CD4-positive, alpha-beta T cell (primary cell): ENCODE data around the gene FARSB. TPM values are rescaled to one million over a fixed set of nuclear protein-coding genes. Genes with fewer than 3 reads are reported as not detected.

Experiments used
- ATAC-seq: fragments of 200-7000 bp; cut with Tn5 transposase; one replicate; pipeline ENCODE4 v1.10.0; 2022; ENCODE audit warnings: mild to moderate bottlenecking; ENCODE audit not compliant: poor library complexity
- CTCF ChIA-PET: fragments of 350-600 bp; sonication (Branson Sonifier 250); formaldehyde crosslinking; loops from one replicate; lab custom pipeline; 2021; ENCODE audit warnings: antibody characterized with exemption, inconsistent platforms; lab: Charles Lee
- POLR2A ChIA-PET: fragments of 350-600 bp; sonication (Branson Sonifier 250); formaldehyde crosslinking; loops from one replicate; lab custom pipeline; 2021; ENCODE audit warnings: antibody characterized with exemption, inconsistent platforms; lab: Charles Lee
- DNase-seq, 14 experiments: peaks; one replicate each; pipeline ENCODE4 v3.0.0-alpha.2; 2013 to 2020; ENCODE audit warnings: mixed read lengths in 2 of 14
- H3K27ac ChIP-seq, 2 donors: one replicate each; pipeline versions ENCODE4 v1.5.1 to v1.7.0; 2013; ENCODE audit warnings: low read length in 2 of 2, low read depth in 1 of 2, mild to moderate bottlenecking in 1 of 2
- H3K27me3 ChIP-seq, 2 experiments: 1 replicate in 1 of 2; 2 replicates in 1 of 2; pipeline versions ENCODE4 v1.6.1 to v1.7.0; 2013; ENCODE audit warnings: low read length in 2 of 2, control low read depth in 1 of 2, mild to moderate bottlenecking in 1 of 2, moderate library complexity in 1 of 2; ENCODE audit not compliant: insufficient read depth in 2 of 2, control insufficient read depth in 1 of 2
- H3K36me3 ChIP-seq: one replicate; pipeline ENCODE4 v1.6.1; 2013; ENCODE audit warnings: low read length, control low read depth; ENCODE audit not compliant: insufficient read depth
- H3K4me1 ChIP-seq: one replicate; pipeline ENCODE4 v1.6.1; 2013; ENCODE audit warnings: low read length, control low read depth; ENCODE audit not compliant: insufficient read depth
- H3K4me3 ChIP-seq: one replicate; pipeline ENCODE4 v1.5.1; 2013; ENCODE audit warnings: mild to moderate bottlenecking, low read length, moderate library complexity
- H3K9me3 ChIP-seq, 2 experiments: 1 replicate in 1 of 2; 2 replicates in 1 of 2; pipeline versions ENCODE4 v1.6.1 to v1.7.0; 2013; ENCODE audit warnings: low read length in 2 of 2, mild to moderate bottlenecking in 2 of 2, control low read depth in 1 of 2, moderate library complexity in 1 of 2; ENCODE audit not compliant: control insufficient read depth in 1 of 2, insufficient read depth in 1 of 2
- H3K27ac Mint-ChIP-seq: one replicate; pipeline ENCODE4 v1.8.0; 2020; ENCODE audit warnings: mixed read lengths
- H3K27me3 Mint-ChIP-seq: one replicate; pipeline ENCODE4 v1.8.0; 2021; ENCODE audit warnings: mixed read lengths
- H3K36me3 Mint-ChIP-seq: one replicate; pipeline ENCODE4 v1.8.0; 2021; ENCODE audit warnings: low read depth, mixed read lengths
- H3K4me1 Mint-ChIP-seq: one replicate; pipeline ENCODE4 v1.8.0; 2021; ENCODE audit warnings: low read depth, mixed read lengths
- H3K4me3 Mint-ChIP-seq: one replicate; pipeline ENCODE4 v1.8.0; 2020; ENCODE audit warnings: mild to moderate bottlenecking, mixed read lengths
- H3K9me3 Mint-ChIP-seq: one replicate; pipeline ENCODE4 v1.8.0; 2020; ENCODE audit warnings: mixed read lengths
- intact Hi-C, 2 experiments: fragments of 100-400 bp; cut with DNase I in 1 of 2; cut with micrococcal nuclease in 1 of 2; formaldehyde crosslinking; loops; one replicate each; pipeline versions ENCODE4 v1.15.1 to v1.9.0; 2023 to 2025; cut with DNase I, micrococcal nuclease
- total RNA-seq, 174 experiments: library from RNA in 2 of 174; stranded (reverse) in 2 of 174; gene quantifications; one replicate each; pipeline ENCODE4 v1.2.3 and lab custom pipeline; 2021 to 2026
- TF ChIP-seq, protein P1 (sequence below): fragments of 200-600 bp; IDR thresholded peaks from one replicate; pipeline ENCODE4 v1.8.0; 2022; ENCODE audit warnings: antibody characterized with exemption, mild to moderate bottlenecking

Gene FARSB
- total RNA-seq, 2 experiments from 2014 or later = 7.8 to 8.7 TPM

DNA sequence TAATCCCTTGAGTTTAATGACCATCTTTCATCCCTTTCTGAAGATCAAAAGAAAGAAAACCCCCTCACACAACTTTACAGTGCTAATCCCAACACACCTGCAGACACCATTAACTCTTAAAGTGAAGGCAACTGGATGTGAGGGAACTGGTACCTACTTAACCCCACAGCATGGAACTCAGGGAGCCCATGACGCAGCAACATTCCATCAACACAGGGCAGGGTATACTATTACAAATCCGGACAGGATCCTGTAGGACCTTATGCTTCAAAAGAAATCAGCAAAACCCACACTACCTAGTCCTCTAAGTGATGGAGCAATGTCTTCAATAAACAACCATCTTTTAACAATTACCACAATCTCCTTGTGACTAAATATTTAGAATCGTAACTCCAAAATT lies 78.6 kb downstream of the FARSB start:
- DNase-seq (no peak), ATAC-seq (no peak)
- H3K36me3 Mint-ChIP-seq = peaks cover 88% of the 10 kb centered on the region
- peaks cover 21% of the 10 kb centered on the region for H3K36me3 ChIP-seq
- no peaks in the 10 kb centered on the region for H3K9me3 ChIP-seq
- H3K27me3 ChIP-seq = no peaks in the 10 kb centered on the region
- no peaks in the 10 kb centered on the region for H3K27me3 Mint-ChIP-seq
- peaks cover 13% of the 10 kb centered on the region for H3K4me1 Mint-ChIP-seq
- H3K27ac Mint-ChIP-seq = no peak overlapping the region
- no peaks in the 10 kb centered on the region for H3K9me3 Mint-ChIP-seq
- no peak overlapping the region for H3K4me3 Mint-ChIP-seq
- intact Hi-C loops = no loop called here
- CTCF ChIA-PET = no interaction called here
- POLR2A ChIA-PET = no interaction called here
- TF ChIP-seq, protein P1, sequence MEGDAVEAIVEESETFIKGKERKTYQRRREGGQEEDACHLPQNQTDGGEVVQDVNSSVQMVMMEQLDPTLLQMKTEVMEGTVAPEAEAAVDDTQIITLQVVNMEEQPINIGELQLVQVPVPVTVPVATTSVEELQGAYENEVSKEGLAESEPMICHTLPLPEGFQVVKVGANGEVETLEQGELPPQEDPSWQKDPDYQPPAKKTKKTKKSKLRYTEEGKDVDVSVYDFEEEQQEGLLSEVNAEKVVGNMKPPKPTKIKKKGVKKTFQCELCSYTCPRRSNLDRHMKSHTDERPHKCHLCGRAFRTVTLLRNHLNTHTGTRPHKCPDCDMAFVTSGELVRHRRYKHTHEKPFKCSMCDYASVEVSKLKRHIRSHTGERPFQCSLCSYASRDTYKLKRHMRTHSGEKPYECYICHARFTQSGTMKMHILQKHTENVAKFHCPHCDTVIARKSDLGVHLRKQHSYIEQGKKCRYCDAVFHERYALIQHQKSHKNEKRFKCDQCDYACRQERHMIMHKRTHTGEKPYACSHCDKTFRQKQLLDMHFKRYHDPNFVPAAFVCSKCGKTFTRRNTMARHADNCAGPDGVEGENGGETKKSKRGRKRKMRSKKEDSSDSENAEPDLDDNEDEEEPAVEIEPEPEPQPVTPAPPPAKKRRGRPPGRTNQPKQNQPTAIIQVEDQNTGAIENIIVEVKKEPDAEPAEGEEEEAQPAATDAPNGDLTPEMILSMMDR = no peak
- H3K4me1 ChIP-seq = no peaks in the 10 kb centered on the region
- H3K4me3 ChIP-seq = no peak overlapping the region
- no peak overlapping the region for H3K27ac ChIP-seq

DNA sequence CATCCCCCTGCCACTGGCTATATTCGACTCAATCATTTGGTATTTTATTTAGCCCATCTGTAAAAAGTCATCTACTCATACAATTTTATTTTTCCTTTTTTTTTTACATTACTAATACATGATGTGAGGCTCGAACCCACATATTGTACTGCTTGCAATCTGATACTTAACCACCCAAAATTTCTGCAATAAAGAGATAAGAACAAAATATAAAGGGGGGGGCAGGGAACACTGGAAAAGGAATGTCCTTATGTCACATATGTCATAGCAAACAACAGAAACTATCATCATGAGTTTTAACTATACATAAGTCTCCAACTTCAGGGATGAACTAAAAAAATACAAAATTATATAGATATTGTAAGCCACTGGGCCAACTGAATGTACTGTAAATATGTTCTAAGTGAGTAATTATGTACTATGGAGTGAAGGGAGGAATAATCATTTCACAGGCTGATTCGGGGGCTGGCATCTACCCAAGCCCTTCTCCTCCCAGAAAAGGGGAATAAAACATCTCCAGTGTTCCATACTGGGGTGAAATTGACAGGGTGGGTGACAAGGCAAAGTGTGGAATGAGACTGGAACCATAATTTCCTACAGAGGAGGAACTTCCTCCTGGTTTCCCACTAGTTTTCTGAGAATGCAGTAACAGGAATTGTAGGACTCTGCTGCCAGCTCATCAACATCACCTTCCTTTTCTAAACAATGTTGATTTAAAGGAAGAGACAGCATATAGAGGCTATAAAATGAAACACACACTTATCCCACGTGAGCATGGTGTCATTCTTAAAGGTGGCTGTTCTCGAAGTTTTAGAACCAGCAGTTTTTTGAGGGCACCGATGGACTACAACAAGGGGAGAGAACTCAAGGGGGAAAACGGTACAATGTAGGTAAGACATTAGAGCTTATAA lies 79.5 kb downstream of the FARSB start:
- ATAC-seq = no peak
- Histone ChIP-seq H3K4me3 (no peak overlapping the region), H3K4me1 (no peaks in the 10 kb centered on the region), H3K36me3 (peaks cover 29% of the 10 kb centered on the region), H3K27me3 (no peaks in the 10 kb centered on the region), H3K27ac (no peak overlapping the region), H3K9me3 (no peaks in the 10 kb centered on the region)
- no peak for DNase-seq
- ChIA-PET POLR2A (no interaction called here), CTCF (no interaction called here)
- Mint-ChIP-seq H3K4me3 (no peak overlapping the region), H3K9me3 (no peaks in the 10 kb centered on the region), H3K27me3 (no peaks in the 10 kb centered on the region), H3K4me1 (peaks cover 13% of the 10 kb centered on the region), H3K36me3 (peaks cover 89% of the 10 kb centered on the region), H3K27ac (no peak overlapping the region)
- intact Hi-C loops = no loop called here
- TF ChIP-seq, protein P1 = no peak

DNA sequence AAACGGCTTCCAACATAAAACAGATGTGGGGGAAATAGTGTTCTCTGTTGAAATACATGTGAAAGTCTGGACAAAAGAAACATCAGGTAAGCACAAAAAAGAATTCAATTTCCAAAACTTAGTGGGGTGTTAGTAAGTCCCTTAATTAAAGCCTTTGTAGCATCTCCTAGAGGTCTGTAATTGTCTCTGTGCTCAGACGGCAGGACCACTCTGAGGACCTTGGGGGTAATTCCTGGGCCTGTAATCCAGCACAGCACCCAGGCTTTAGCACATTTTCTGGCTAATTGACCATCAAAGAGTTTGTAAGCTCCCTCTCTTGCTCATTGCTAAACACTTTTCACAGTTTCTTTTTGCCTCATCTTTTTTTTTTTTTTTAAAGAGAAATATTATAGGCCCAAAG lies 80.3 kb downstream of the FARSB start:
- Mint-ChIP-seq H3K9me3 (no peaks in the 10 kb centered on the region), H3K27me3 (no peaks in the 10 kb centered on the region), H3K4me3 (no peak overlapping the region), H3K36me3 (peaks cover 90% of the 10 kb centered on the region), H3K27ac (no peak overlapping the region), H3K4me1 (peaks cover 13% of the 10 kb centered on the region)
- TF ChIP-seq, protein P1 = no peak
- DNase-seq (no peak), ATAC-seq (no peak)
- ChIA-PET CTCF (no interaction called here), POLR2A (no interaction called here)
- Histone ChIP-seq H3K27ac (no peak overlapping the region), H3K4me1 (no peaks in the 10 kb centered on the region), H3K9me3 (no peaks in the 10 kb centered on the region), H3K27me3 (no peaks in the 10 kb centered on the region), H3K4me3 (no peak overlapping the region), H3K36me3 (peaks cover 31% of the 10 kb centered on the region)
- intact Hi-C loops = no loop called here
